ENCODE measurements around the gene PCK2. TPM values are rescaled to one million over a fixed set of nuclear protein-coding genes. Genes with fewer than 3 reads are reported as not detected.

The PCK2 gene
- total RNA-seq, 2 donors from 2014 or later: 11.5 to 13.0 TPM

DNA sequence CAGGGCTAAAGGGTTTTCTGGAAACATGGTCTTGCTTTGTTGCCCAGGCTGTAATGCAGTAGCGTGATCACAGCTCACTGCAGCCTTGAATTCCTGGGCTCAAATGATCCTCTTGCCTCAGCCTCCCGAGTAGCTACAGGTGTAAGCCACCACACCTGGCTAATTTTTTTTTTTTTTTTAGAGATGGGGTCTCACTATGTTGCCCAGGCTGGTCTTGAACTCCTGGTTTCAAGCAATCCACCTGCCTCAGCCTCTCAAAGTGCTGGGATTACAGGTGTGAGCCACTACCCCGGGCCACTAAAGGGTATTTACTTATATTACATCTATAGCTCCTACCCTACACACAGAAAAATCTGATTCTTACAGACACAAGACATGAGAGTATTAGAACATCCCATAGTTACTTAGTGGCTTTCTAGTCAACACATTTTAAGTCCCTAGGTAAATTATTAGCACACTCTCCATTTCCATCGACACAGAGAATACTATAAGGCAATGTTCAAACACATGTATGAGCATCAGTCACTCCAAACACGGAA, 14.3 kb downstream of the PCK2 start:
- intact Hi-C loops (cut with DNase I): loop anchor here in 1 of 2 donors (5.0 kb wide), 1 partner anchor 51 kb away; no protein-coding TSS in a partner anchor
- ATAC-seq (no peak), DNase-seq (no peak)

DNA sequence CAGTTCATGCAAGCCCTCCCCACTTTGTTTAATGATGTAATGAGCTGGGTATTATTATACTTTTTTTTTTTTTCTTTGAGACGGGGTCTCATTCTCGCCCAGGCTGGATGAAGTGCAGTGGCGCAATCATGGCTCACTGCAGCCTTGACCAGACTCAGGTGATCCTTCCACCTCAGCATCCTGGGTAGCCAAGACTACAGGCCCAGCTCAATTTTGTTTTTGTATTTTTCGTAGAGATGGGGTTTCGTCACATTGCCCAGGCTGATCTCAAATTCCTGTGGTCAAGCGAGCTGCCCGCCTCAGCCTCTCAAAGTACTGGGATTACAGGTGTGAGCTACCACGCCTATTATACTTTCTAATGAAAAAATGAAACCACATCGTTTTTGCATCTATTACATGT, 15.9 kb downstream of the PCK2 start:
- intact Hi-C loops (cut with DNase I): loop anchor here in 1 of 2 donors (5.0 kb wide), 1 partner anchor 37 kb away; the partner anchor contains the start of genes PSME2 and RNF31
- no peak for DNase-seq
- no peak for ATAC-seq

DNA sequence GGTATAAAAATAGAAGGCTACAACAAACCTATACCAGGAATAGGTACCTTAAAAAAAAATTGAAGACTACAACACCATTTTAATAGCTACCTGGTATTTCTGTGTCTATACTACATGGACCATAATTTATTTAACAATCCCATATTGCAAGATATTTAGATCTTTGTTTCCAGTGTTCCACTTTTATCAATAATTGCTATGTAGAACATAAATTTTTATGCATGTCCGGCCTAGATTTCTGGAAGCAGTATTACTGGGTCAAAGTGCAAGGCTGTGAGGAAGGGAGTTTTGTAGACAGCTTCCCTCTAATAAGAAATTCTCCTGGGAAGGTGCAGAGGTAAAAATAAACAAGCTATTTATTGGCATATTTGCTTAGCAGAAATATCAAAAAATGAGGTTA, 16.4 kb downstream of the PCK2 start:
- intact Hi-C loops (cut with DNase I): loop anchor here in 1 of 2 donors (5.0 kb wide), 1 partner anchor 37 kb away; the partner anchor contains the start of genes PSME2 and RNF31
- DNase-seq (no peak), ATAC-seq (no peak)

GRCh38 chr14:24113379-24113800, 19.3 kb downstream of the PCK2 start:
- intact Hi-C loops (cut with DNase I): loop anchor here in 1 of 2 donors (5.0 kb wide), 1 partner anchor 34 kb away; the partner anchor contains the start of genes PSME2 and RNF31
- peak in 1 of 2 donors; percentile 1 for ATAC-seq
- DNase-seq: no peak

GRCh38 chr14:24113801-24114531, 19.9 kb downstream of the PCK2 start:
- DNase-seq (peak; percentile 89), ATAC-seq (peak; percentile 55 to 61)
- intact Hi-C loops (cut with DNase I): loop anchor here in 1 of 2 donors (5.0 kb wide), 1 partner anchor 33 kb away; the partner anchor contains the start of genes PSME2 and RNF31

GRCh38 chr14:24114532-24115421, 20.7 kb downstream of the PCK2 start, which contains the start of the genes DCAF11 and NRL:
Gene DCAF11 (plus strand): TSS chr14:24114777. CDS start chr14:24115595, 818 bp downstream.
Gene NRL (minus strand): TSS chr14:24114949. CDS start chr14:24082848, 32,101 bp downstream.
- peak; percentile 98 for DNase-seq
- intact Hi-C loops (cut with DNase I): loop anchor here in 1 of 2 donors (5.0 kb wide), 1 partner anchor 33 kb away; the partner anchor contains the start of genes PSME2 and RNF31
- peak; percentile 94 to 97 for ATAC-seq

- DNase-seq (no peak), ATAC-seq (no peak)
- intact Hi-C loops (cut with DNase I): no loop called here
Observed at GRCh38 chr14:24115422-24116127, 21.5 kb downstream of the PCK2 start.

- DNase-seq (no peak), ATAC-seq (no peak)
- intact Hi-C loops (cut with DNase I): no loop called here
Observed at GRCh38 chr14:24116128-24116814, 22.2 kb downstream of the PCK2 start.

DNA sequence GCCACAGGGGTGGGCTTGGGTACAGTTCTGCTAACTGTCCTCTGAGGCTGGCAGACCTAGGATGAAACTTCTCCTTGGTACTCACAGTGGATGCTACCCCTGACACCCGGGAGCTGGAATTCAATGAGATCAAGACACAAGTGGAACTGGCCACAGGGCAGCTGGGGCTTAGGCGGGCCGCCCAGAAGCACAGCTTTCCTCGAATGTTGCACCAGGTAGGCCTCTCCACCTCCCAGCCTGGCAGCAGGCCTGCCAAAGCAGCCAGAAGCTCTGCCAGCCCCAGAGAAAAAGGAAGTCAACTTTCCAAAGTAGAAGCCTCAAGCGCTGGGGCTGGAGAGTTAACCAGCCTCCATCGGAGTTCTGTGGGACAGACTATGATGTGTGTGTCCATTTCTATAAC, 23.1 kb downstream of the PCK2 start:
- no peak for ATAC-seq

GRCh38 chr14:24119691-24120090, 25.6 kb downstream of the PCK2 start:
- intact Hi-C loops (cut with DNase I): no loop called here
- DNase-seq (no peak), ATAC-seq (no peak)

More for the DNA sequence above, 23.1 kb downstream of the PCK2 start:
- no peak for DNase-seq
- intact Hi-C loops (cut with DNase I): no loop called here

GRCh38 chr14:24121210-24121609, 27.1 kb downstream of the PCK2 start:
- DNase-seq (no peak), ATAC-seq (no peak)
- intact Hi-C loops (cut with DNase I): no loop called here

DNA sequence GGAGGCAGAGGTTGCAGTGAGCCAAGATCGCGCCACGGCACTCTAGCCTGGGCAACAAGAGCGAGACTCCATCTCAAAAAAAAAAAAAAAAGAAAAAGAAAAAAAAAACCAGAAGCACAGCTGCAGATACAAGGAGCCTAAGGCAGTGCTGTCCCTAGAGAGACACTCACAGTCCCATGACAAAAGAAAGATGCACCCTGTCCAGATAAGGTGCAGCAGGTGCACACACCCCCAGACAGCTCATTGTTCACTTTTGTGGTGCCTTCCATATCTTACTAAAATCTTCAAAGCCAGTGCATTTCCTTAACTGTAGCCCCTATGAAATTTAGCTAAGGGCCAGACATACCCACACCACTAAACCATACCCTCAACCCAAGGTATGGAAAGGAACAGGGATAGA, 28.3 kb downstream of the PCK2 start:
- intact Hi-C loops (cut with DNase I): no loop called here
- no peak for ATAC-seq
- no peak for DNase-seq

DNA sequence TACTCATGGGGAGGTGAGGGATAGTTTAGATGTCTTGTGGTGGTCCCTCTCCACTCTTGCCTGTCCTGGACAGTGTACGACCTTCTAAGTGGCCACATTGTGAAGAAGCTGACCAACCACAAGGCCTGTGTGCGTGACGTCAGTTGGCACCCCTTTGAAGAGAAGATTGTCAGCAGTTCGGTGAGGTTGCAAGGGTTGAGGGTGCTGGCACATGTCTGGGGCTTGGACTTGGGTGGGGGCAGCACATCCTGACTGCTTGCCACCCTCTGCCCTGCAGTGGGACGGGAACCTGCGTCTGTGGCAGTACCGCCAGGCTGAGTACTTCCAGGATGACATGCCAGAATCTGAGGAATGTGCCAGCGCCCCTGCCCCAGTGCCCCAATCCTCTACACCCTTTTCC, 28.8 kb downstream of the PCK2 start:
- DNase-seq (no peak), ATAC-seq (no peak)
- intact Hi-C loops (cut with DNase I): no loop called here

DNA sequence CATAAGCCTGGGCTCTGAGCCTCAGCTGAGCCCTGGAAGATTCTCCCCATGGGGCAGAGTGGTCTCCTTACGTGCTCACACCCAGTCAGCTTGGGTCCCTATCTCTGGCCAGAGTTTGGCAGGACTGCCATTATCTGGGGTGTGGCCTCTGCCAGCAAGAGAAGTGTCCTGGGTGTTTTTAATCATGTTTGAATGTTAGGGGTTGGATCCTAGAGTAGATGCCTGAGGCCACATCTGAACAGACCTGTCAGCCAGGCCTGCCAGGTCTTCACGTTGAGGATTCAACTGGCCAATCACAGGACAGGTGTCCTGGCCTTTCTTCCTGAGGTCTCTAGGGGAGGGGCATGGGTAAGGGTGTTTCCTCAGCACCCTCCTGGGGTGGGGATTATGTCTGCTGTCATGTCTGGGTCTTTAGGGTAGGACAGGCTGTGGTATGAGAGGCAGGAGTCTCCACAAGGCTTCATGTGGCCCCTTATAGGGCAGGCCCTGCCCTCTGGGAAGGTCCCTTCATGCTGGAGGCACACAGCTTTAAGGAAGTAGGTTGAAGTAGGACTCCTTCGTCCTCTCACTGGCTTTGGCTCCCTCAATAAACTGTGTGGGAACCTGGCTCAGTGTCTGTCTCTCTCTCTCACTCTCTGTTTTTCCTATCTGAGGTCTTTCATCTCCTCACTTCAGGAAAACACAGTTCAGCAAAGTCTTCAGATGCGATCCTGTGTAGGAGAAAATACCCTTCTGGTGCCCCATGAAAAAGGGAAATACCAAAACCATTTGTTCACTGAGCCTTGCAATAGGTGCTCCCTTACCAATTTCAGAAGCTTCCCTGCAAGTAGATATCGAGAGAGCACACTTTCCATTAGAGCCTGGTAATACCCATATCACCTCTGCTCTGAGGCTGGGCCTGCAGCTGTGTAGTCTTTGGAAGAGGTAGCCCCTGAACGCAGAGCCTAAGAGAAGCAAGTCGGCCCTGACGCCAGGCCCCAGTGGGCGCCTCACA, 29.6 kb downstream of the PCK2 start:
- ATAC-seq (no peak), DNase-seq (no peak)
- intact Hi-C loops (cut with DNase I): no loop called here

GRCh38 chr14:24126939-24127338, 32.8 kb downstream of the PCK2 start:
- intact Hi-C loops (cut with DNase I): no loop called here
- ATAC-seq (no peak), DNase-seq (no peak)

DNA sequence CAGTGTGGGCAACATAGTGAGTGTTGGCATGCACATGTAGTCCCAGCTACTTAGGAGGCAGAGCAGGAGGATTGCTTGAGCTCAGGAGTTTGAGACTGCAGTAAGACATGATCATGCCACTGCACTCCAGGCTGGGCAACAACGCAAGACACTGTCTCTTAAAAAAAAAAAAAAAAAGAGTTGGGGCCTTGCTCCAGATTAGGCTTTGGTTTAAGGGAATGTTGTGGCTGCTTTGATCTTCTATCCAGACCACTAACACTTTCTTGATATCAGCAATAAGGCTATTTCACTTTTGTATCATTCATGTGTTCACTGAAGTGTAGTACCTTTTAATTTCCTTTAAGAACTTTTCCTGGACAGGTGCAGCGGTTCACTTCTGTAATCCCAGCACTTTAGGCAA, 33.6 kb downstream of the PCK2 start:
- ATAC-seq (no peak), DNase-seq (no peak)
- intact Hi-C loops (cut with DNase I): no loop called here

GRCh38 chr14:24129410-24129998, 35.4 kb downstream of the PCK2 start:
- DNase-seq: no peak
- no peak for ATAC-seq
- intact Hi-C loops (cut with DNase I): no loop called here
